ENCODE results near the gene PEAK1.

The PEAK1 gene

GRCh38 chr15:77296773-77297337 lies 123.0 kb downstream of the PEAK1 start:
- Histone ChIP-seq H3K18ac (ENCODE audit: low read length) (no peak overlapping the region), H3K14ac (ENCODE audit: low read length) (no peak overlapping the region), H3K4me3 (ENCODE audit: low read length in 2 of 2) (no peak overlapping the region), H2BK120ac (ENCODE audit: low read depth, low read length) (no peak overlapping the region), H2BK12ac (ENCODE audit: low read length) (no peak overlapping the region), H3K4ac (ENCODE audit: low read length) (no peak overlapping the region), H3K27me3 (ENCODE audit: control insufficient read depth in 3 of 3, insufficient read depth in 3 of 3, low read depth in 1 of 3, low read length in 3 of 3) (no peaks in the 10 kb centered on the region), H3K9me3 (replicated peaks in 1 of 2; ENCODE audit: control insufficient read depth in 2 of 2, insufficient read depth in 1 of 2, low read depth in 1 of 2, low read length in 2 of 2) (no peaks in the 10 kb centered on the region), H3K36me3 (replicated peaks in 1 of 2; ENCODE audit: control insufficient read depth in 2 of 2, insufficient read depth in 2 of 2, low read length in 2 of 2) (no peaks in the 10 kb centered on the region), H4K91ac (ENCODE audit: low read depth, low read length, poor library complexity) (no peak overlapping the region), H3K79me1 (ENCODE audit: low read depth, low read length) (no peaks in the 10 kb centered on the region), H2AK5ac (ENCODE audit: low read depth, low read length) (no peak overlapping the region), H3K23ac (ENCODE audit: low read depth, low read length, poor library complexity) (no peak overlapping the region), H2AFZ (ENCODE audit: low read length) (no peak overlapping the region), H3K4me1 (ENCODE audit: control insufficient read depth in 2 of 2, insufficient read depth in 1 of 2, low read depth in 1 of 2, low read length in 2 of 2) (no peaks in the 10 kb centered on the region), H3K4me2 (ENCODE audit: insufficient read depth, low read length, poor library complexity, severe bottlenecking) (no peak overlapping the region), H3K9ac (ENCODE audit: low read depth, low read length, poor library complexity) (no peak overlapping the region), H2BK15ac (ENCODE audit: low read length) (no peak overlapping the region), H3K27ac (replicated peaks; ENCODE audit: low read length) (no peak overlapping the region), H4K8ac (ENCODE audit: low read depth, low read length) (no peak overlapping the region), H2BK5ac (ENCODE audit: low read length) (no peak overlapping the region)
- DNase-seq (ENCODE audit: low spot score): no peak
- WGBS, 2 donors (ENCODE audit: extremely low coverage in 2 of 2, insufficient read length in 2 of 2, insufficient replicate concordance in 1 of 2): no CpG with 5 or more reads among the region's 2 CpGs

- DNase-seq (ENCODE audit: low spot score): no peak
- Histone ChIP-seq H3K4me1 (ENCODE audit: control insufficient read depth in 2 of 2, insufficient read depth in 1 of 2, low read depth in 1 of 2, low read length in 2 of 2) (no peaks in the 10 kb centered on the region), H2BK120ac (ENCODE audit: low read depth, low read length) (no peak overlapping the region), H3K9ac (ENCODE audit: low read depth, low read length, poor library complexity) (no peak overlapping the region), H4K8ac (ENCODE audit: low read depth, low read length) (no peak overlapping the region), H2BK5ac (ENCODE audit: low read length) (no peak overlapping the region), H3K23ac (ENCODE audit: low read depth, low read length, poor library complexity) (no peak overlapping the region), H2BK15ac (ENCODE audit: low read length) (no peak overlapping the region), H4K91ac (ENCODE audit: low read depth, low read length, poor library complexity) (no peak overlapping the region), H3K4me3 (ENCODE audit: low read length in 2 of 2) (no peak overlapping the region), H3K4me2 (ENCODE audit: insufficient read depth, low read length, poor library complexity, severe bottlenecking) (no peak overlapping the region), H3K9me3 (replicated peaks in 1 of 2; ENCODE audit: control insufficient read depth in 2 of 2, insufficient read depth in 1 of 2, low read depth in 1 of 2, low read length in 2 of 2) (no peaks in the 10 kb centered on the region), H2AK5ac (ENCODE audit: low read depth, low read length) (no peak overlapping the region), H3K27ac (replicated peaks; ENCODE audit: low read length) (no peak overlapping the region), H2BK12ac (ENCODE audit: low read length) (no peak overlapping the region), H2AFZ (ENCODE audit: low read length) (no peak overlapping the region), H3K36me3 (replicated peaks in 1 of 2; ENCODE audit: control insufficient read depth in 2 of 2, insufficient read depth in 2 of 2, low read length in 2 of 2) (no peaks in the 10 kb centered on the region), H3K18ac (ENCODE audit: low read length) (no peak overlapping the region), H3K4ac (ENCODE audit: low read length) (no peak overlapping the region), H3K27me3 (ENCODE audit: control insufficient read depth in 3 of 3, insufficient read depth in 3 of 3, low read depth in 1 of 3, low read length in 3 of 3) (no peaks in the 10 kb centered on the region), H3K79me1 (ENCODE audit: low read depth, low read length) (no peaks in the 10 kb centered on the region), H3K14ac (ENCODE audit: low read length) (no peak overlapping the region)
- WGBS, 2 donors (ENCODE audit: extremely low coverage in 2 of 2, insufficient read length in 2 of 2, insufficient replicate concordance in 1 of 2): no CpG with 5 or more reads among the region's 2 CpGs
These were observed 124.5 kb downstream of the PEAK1 start for GRCh38 chr15:77295446-77295845.

- no peak overlapping the region for H3K23ac ChIP-seq (ENCODE audit: low read depth, low read length, poor library complexity)
- no peak overlapping the region for H4K8ac ChIP-seq (ENCODE audit: low read depth, low read length)
- no peaks in the 10 kb centered on the region for H3K79me1 ChIP-seq (ENCODE audit: low read depth, low read length)
- H3K4me2 ChIP-seq (ENCODE audit: insufficient read depth, low read length, poor library complexity, severe bottlenecking): no peak overlapping the region
- no peak overlapping the region for H3K4ac ChIP-seq (ENCODE audit: low read length)
- H2AK5ac ChIP-seq (ENCODE audit: low read depth, low read length): no peak overlapping the region
- no peak overlapping the region for H2AFZ ChIP-seq (ENCODE audit: low read length)
- H3K18ac ChIP-seq (ENCODE audit: low read length): no peak overlapping the region
- H4K91ac ChIP-seq (ENCODE audit: low read depth, low read length, poor library complexity): no peak overlapping the region
- no peak overlapping the region for H2BK5ac ChIP-seq (ENCODE audit: low read length)
- no peaks in the 10 kb centered on the region for H3K36me3 ChIP-seq (replicated peaks in 1 of 2; ENCODE audit: control insufficient read depth in 2 of 2, insufficient read depth in 2 of 2, low read length in 2 of 2)
- WGBS, 2 donors (ENCODE audit: extremely low coverage in 2 of 2, insufficient read length in 2 of 2, insufficient replicate concordance in 1 of 2): no CpG with 5 or more reads among the region's 1 CpG
- H3K4me3 ChIP-seq (ENCODE audit: low read length in 2 of 2): no peak overlapping the region
- no peak overlapping the region for H2BK12ac ChIP-seq (ENCODE audit: low read length)
- no peak for DNase-seq (ENCODE audit: low spot score)
- H3K9ac ChIP-seq (ENCODE audit: low read depth, low read length, poor library complexity): no peak overlapping the region
- no peaks in the 10 kb centered on the region for H3K4me1 ChIP-seq (ENCODE audit: control insufficient read depth in 2 of 2, insufficient read depth in 1 of 2, low read depth in 1 of 2, low read length in 2 of 2)
- no peak overlapping the region for H3K14ac ChIP-seq (ENCODE audit: low read length)
- H3K27me3 ChIP-seq (ENCODE audit: control insufficient read depth in 3 of 3, insufficient read depth in 3 of 3, low read depth in 1 of 3, low read length in 3 of 3): no peaks in the 10 kb centered on the region
- H3K9me3 ChIP-seq (replicated peaks in 1 of 2; ENCODE audit: control insufficient read depth in 2 of 2, insufficient read depth in 1 of 2, low read depth in 1 of 2, low read length in 2 of 2): no peaks in the 10 kb centered on the region
- no peak overlapping the region for H2BK15ac ChIP-seq (ENCODE audit: low read length)
- H2BK120ac ChIP-seq (ENCODE audit: low read depth, low read length): no peak overlapping the region
- H3K27ac ChIP-seq (replicated peaks; ENCODE audit: low read length): no peak overlapping the region
These were observed 126.8 kb downstream of the PEAK1 start for GRCh38 chr15:77292969-77293558.

- Histone ChIP-seq H3K79me1 (ENCODE audit: low read depth, low read length) (no peaks in the 10 kb centered on the region), H3K9me3 (replicated peaks in 1 of 2; ENCODE audit: control insufficient read depth in 2 of 2, insufficient read depth in 1 of 2, low read depth in 1 of 2, low read length in 2 of 2) (no peaks in the 10 kb centered on the region), H3K14ac (ENCODE audit: low read length) (no peak overlapping the region), H3K4me2 (ENCODE audit: insufficient read depth, low read length, poor library complexity, severe bottlenecking) (no peak overlapping the region), H2BK5ac (ENCODE audit: low read length) (no peak overlapping the region), H3K4me3 (ENCODE audit: low read length in 2 of 2) (no peak overlapping the region), H2AK5ac (ENCODE audit: low read depth, low read length) (no peak overlapping the region), H3K4ac (ENCODE audit: low read length) (no peak overlapping the region), H3K9ac (ENCODE audit: low read depth, low read length, poor library complexity) (no peak overlapping the region), H2AFZ (ENCODE audit: low read length) (no peak overlapping the region), H3K36me3 (replicated peaks in 1 of 2; ENCODE audit: control insufficient read depth in 2 of 2, insufficient read depth in 2 of 2, low read length in 2 of 2) (no peaks in the 10 kb centered on the region), H2BK12ac (ENCODE audit: low read length) (no peak overlapping the region), H3K23ac (ENCODE audit: low read depth, low read length, poor library complexity) (no peak overlapping the region), H2BK15ac (ENCODE audit: low read length) (no peak overlapping the region), H3K4me1 (ENCODE audit: control insufficient read depth in 2 of 2, insufficient read depth in 1 of 2, low read depth in 1 of 2, low read length in 2 of 2) (no peaks in the 10 kb centered on the region), H3K18ac (ENCODE audit: low read length) (no peak overlapping the region), H4K91ac (ENCODE audit: low read depth, low read length, poor library complexity) (no peak overlapping the region), H4K8ac (ENCODE audit: low read depth, low read length) (no peak overlapping the region), H2BK120ac (ENCODE audit: low read depth, low read length) (no peak overlapping the region), H3K27ac (replicated peaks; ENCODE audit: low read length) (no peak overlapping the region), H3K27me3 (ENCODE audit: control insufficient read depth in 3 of 3, insufficient read depth in 3 of 3, low read depth in 1 of 3, low read length in 3 of 3) (no peaks in the 10 kb centered on the region)
- no peak for DNase-seq (ENCODE audit: low spot score)
- no CpG with 5 or more reads among the region's 4 CpGs for WGBS, 2 donors (ENCODE audit: extremely low coverage in 2 of 2, insufficient read length in 2 of 2, insufficient replicate concordance in 1 of 2)
These were observed 128.8 kb downstream of the PEAK1 start for GRCh38 chr15:77291107-77291506.
